T1000 (cell line): ENCODE results near the gene PITX3.
A peak's percentile ranks its signal among the peaks of the same experiment; 100 is the strongest.
"Not testable (repeated sequence)": the region's sequence is repeated elsewhere in the genome, so short reads cannot be mapped to it uniquely, and the experiment has no call there.

Experiments used
- DNase-seq: peaks from one replicate; lab custom pipeline; 2025; ENCODE audit warnings: mixed read lengths; lab: John Stamatoyannopoulos, UW

The PITX3 gene

DNA sequence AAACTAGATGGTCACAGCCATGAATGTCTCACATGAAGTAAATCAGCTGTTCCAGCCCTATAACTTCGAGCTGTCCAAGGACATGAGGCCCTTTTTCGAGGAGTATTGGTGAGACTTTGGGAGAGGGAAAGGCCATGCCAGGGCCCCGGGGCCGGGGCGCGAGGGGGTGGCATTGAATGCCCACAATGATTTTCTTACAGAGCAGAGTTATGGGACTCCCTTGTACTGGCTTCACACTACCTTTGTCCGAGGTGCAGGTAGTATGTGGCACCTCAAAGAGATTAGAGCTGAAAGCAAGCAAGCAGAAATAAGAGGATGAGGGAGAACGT, 14.8 kb downstream of the PITX3 start:
- DNase-seq: no peak

DNA sequence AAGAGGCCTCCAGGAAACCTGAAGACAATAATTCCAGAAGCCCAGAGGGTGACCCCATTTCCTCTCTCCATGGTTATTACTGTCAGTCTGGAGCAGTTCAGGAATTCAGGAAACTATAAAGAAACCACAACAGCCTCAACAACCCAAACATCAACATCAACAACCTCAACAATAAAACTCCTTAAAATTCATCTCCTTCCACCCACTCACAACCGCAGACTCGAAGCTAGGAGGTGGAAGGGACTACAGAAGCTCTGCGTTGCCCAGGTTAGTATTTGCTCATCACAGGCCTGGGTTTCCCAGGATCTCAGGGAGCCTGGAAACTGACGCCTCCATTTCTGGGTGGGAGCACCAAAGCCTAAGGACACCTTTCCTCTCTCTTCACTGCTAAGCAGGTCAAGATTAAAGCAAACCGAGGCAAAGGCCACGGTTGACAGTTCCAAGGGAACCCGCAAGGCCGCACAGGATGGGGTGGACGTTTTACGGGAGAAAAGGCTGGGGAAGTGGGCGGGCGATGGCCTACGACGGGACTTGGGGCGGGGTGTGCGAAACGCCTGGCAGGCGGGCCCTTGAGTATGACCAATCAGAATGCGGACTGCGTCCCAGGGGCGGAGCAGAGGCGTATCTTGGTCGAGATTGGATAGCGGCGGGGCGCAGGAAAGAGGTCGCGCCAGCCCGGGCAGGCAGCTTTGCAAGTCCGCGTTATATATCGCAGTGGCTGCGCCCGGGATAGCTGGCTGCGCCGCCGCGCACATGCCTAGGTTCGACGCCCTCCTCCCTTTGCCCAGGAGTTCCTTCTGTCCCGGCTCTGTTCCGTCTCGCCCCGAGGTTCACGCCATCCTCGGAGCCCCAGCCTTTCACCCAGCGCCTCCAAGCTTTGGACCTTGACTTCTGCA, 15.4 kb downstream of the PITX3 start, which contains the start of gene ELOVL3:
Gene ELOVL3 (plus strand): TSS at position 654 of the 896 bp plus-strand sequence. CDS start 250 bp downstream, outside the sequence.
- peak; percentile 81 for DNase-seq

DNA sequence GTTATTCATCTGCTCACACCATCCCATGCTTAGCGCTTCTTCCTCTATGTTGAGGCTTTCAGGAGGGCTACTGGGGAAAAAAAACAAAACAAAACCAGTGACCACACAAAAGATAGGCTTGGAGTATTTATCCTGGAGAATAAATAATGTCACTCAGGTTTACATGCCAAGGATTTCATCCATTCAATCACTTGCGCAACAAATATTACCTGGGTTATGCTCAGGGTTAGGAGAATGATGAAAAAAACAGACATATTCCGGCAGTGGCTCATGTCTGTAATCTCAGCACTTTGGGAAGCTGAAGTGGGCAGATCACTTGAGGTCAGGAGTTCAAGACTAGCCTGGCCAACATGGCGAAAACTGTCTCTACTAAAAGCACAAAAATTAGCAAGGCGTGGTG, 18.5 kb downstream of the PITX3 start:
- DNase-seq: no peak

DNA sequence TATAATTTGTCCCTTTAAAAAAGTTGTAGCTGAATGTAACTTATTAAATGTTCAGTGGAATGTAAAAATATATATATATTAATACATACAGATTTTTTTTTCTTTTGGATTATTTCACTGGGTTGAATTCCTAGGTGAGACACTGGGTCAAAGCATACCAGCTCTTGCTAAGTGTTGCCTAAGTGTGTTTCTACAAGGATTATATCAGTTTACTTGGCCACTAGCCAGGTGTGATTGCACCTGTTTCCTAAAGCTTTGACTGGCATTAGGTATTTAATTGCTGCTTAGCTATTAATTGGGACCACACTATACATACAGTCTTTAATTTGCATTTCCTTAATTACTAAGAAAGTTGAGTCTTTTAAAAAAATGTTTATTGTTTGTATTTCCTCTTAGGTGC, 20.7 kb downstream of the PITX3 start:
- DNase-seq: no peak

DNA sequence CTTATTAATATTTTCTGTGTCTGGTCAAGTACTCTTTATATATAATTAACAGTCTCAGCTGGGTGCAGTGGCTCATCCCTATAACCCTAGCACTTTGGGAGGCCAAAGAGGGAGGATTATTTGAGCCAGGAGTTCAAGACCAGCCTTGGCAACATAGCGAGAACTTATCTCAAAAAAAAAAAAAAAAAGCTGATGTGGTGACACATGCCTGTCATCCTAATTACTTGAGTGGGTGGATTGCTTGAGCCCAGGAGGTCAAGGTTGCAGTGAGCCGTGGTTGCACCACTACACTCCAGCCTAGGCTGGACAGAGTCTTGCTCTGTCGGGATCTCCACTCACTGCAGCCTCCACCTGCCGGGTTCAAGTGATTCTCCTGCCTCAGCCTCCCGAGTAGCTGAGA, 21.9 kb downstream of the PITX3 start:
- no peak for DNase-seq

DNA sequence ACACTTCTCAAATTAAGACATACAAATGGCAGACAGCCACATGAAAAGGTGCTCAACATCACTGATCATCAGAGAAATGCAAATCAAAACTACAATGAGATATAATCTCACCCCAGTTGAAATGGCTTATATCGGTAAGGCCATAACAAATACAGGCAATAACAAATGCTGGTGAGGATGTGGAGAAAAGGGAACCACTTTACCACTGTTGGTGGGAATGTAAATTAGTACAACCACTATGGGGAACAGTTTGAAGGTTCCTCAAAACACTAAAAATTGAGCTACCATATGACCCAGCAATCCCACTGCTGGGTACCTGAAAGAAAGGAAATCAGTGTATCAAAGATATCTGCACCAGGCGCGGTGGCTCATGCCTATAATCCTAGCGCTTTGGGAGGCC, 27.7 kb downstream of the PITX3 start:
- not testable (repeated sequence) for DNase-seq

DNA sequence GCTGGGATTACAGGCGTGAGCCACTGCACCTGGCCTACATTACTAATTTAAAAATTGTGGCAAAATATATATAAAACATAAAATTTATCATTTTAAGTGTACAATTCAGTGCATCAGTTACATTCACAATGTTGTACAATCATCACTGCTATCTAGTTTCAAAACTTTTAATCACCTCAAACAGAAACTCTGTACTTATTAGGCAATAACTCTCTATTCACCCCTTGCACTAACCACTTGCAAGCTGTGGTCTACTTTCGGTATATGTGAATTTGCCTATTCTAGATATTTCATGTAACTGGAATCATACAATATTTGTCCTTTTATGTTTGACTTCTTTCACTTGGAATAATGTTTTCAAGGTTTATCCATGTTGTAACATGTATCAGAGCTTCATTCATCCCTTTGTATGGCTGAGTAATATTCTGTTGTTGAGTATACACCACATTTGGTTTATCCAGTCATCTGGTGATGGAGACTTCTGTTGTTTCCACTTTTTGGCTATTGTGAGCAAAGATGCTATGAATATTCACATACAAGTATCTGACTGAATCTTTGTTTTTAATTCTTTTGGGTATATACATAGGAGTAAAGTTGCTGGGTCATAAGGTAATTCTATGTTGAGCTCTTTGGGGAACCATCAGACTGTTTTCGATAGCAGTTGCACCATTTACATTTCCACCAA, 29.6 kb downstream of the PITX3 start:
- no peak for DNase-seq

DNA sequence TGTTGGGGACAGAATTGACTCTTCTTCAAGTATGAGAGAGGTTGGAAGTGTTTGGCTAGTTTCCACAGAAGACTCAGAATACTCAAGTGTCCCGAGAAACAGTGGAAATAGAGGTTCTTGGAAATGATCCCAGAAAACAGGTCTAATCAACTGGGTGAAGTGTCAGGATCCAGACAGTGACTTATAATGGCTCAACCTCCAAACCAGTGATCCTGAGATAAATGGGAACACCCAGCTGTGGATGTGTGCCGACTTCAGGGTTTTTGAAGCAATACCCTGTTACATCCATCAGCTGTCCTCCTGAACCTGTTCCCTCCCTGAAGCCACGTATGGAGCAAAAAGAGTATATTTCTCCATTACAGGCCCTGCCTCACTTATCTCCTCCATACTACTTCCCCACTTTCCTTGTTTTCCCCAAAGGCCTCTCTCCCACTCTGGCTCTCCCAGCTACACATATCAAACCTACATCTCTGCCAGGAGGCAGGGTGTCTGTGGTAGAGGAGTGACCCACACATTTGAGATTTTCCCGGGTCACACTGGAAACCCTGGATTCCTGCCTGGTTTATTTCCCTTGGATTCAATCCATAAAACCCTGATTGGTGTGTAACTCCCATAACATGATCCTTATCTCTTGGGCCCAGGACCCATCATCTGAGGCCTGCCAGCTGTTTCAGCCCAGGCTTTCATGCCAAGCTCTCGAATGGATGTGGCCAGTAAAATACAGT, 32.8 kb downstream of the PITX3 start:
- no peak for DNase-seq

DNA sequence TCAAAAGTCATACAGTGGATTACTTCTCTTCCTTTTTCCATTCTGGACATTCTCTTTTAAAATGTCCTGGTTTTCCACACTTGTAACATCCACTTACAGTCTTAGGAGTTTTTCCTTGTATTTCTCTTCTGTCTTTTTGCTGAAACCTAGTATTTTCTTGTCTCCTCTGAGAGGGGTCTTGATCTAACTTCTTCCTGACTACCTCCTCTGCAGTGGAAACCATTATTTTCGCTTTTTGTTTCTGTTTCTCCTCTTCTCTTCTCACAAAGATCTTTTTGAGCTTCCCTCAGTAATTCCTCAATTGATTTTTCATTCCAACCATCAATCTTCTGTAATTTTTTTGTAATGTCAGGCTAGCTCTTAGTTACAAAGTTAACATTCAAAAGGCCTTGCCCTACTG, 38.9 kb downstream of the PITX3 start:
- DNase-seq: no peak

DNA sequence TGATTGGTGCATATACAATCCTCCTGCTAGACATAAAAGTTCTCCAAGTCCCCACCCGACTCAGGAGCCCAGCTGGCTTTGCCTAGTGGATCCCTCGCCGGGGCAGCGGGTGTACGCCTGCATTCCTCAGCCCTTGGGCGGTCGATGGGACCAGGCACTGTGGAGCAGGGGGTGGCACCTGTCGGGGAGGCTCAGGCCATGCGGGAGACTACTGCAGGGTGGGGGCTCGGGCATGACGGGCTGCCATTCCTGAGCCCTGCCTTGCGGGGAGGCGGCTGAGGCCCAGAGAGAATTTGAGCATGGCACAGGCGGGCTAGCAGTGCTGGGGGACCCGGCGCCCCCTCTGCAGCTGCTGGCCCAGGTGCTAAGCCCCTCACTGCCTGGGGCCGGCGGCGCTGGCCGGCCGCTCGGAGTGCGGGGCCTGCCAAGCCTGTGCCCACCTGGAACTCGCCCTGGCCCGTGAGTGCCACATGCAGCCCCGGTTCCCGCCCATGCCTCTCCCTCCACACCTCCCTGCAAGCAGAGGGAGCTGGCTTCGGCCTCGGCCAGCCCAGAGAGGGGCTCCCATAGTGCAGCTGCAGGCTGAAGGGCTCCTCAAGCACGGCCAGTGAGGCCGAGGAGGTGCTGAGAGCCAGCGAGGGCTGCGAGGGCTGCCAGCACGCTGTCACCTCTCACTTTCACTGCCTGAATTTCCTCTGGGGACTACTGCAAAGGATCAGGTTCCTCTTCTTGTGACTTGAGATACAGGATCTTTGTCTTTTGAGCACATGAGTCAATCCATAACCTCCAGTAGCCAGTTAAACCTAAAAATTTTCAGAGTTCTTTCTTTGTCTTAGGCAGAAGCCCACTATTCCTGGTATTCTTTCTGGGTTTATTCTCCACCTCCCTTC, 40.3 kb downstream of the PITX3 start:
- DNase-seq: no peak

DNA sequence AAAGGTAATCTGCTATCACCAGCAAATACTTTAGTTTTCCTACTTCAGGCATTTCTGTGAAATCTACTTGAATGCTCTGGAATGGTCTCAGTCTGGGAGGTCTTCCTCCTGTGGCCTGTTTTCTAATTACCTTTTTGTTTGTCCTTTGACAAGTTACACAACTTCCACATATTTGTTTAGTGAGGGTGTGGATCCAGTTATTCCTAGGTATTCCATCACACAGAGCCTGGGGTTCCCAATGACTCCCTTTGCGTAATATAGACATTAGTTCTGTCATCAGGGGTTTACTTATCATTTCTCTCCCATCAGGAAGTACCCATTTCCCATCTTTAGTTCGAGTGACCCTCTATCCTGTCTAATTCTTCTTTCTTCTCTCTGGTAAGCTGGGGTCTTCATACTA, 43.3 kb downstream of the PITX3 start:
- DNase-seq: no peak

DNA sequence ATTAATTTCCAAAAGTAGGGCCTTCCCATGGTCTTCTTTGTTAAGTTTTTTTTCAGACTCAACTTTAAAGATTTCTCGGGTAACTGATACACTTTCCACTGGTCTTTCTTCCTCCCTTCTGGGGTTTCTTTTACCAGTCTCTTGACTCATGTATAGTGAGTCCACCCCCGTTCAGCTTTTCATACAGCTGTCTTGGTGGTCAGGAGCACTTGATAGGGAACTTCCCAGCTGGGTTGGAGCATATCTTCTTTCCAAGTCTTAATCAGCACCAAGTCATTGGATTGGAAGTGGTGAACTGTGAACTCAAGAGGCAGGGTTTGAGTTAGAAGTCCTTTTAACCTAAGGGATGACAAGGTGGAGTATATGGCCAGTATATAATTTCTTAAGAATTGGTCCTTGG, 44.4 kb downstream of the PITX3 start:
- DNase-seq: no peak

DNA sequence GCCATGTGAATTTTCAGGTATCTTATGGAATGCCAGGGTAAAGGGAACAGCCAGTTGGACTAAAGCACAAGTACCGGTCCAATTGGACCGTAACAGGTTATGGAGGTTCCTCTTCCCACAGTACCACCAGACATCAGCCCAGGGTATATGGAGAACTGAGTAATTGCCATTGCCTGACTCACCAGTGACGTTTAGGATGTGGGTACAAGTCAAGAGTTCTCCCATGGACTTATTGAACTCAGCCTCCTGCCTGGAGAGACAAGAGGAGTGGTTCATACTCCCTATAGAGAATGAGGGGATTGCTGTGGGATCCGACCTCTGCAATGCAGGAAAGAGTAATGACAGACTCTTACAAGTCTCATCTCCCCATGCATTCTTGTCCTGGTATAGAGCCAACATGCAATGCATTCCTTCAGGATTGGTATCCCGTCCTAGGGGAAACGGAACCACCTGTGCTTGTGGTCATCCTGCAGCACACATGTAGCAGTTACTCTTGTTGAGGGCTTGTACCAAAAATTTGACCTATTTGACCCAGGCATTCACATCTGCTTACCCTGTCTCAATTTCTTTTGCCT, 45.9 kb downstream of the PITX3 start:
- DNase-seq: no peak

DNA sequence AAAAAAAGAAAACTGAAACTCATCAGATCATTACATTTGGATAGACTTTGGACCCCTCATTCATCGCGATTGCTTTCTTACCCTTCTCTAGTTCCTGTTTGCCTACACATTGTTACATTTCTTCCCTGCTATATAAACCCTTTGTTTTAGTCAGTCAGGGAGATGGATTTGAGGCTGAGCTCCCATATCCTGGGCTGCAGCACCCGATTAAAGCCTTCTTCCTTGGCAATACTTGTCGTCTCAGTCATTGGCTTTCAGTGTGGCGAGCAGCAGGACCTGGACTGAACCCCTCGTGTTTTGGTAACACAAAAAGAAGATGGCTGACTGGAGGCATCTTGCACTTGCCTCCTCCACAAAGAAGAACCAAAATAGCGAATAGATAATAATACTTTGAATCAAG, 49.4 kb downstream of the PITX3 start:
- DNase-seq: no peak

DNA sequence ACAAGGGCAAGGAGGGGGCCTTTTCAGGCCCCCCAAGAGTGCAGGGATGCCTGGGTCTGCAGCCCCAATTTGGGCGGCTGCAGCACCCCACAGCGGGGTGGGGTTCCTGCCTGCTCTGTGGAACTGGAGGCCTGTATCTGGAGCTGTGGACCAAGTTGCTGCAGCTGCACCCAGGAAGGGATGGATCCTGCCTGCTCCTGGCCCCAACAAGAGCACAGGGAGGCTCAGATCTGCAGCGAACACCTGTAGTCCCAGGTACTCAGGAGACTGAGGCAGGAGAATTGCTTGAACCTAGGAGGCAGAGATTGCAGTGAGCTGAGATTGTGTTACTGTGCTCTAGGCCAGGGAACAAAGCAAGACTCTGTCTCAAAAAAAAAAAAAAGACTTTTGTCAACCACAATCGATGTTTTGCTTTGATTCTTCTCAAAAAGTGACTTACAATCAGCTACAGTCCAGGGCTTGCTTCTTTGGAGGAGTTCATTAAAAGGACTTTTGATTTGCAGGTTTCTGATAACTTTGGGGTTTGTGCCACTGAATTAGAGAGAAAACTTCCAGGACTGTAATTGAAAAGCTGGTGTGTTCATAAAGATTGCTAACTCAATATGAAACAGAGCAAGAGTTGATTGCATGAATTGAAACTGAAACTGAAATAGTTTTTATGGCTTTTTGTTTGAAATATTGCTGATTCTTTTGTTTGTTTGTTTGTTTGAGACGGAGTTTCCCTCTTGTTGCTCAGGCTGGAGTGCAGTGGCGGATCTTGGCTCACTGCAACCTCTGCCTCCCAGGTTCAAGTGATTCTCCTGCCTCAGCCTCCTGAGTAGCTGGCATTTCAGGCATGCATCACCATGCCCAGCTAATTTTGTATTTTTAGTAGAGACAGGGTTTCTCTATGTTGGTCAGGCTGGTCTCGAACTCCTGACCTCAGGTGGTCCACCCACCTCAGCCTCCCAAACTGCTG, 52.1 kb downstream of the PITX3 start:
- not testable (repeated sequence) for DNase-seq

DNA sequence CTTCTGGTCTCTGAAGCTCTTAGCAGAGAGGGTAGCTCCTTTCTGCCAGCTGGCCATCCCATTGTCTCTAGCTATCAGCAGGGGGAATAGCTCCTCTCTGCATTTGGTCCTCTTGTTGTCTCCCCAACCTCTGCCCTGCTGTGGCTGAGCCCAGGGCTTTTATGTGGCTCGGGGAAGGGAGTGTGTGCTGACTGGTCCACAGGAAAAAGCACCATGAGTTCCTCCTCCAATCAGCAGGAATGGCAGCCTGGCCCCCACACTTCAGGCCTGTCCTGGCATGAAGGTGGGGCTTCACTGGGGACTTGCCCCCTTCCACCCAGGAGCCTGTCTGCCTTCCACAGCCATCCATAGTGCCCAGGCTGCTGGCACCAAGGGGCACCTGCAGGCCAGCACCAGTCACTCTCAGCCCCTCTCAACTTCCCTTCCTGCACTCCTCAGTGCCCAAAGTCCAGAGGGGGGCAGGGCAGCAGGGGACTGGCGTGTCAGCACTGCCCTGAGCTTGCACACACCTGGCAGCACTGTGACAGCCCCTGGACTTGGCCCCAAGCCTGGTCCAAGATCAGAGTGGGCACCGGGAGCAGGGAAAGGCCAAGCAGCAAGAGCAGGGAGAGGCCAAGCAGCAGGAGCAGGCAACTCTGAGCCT, 52.9 kb downstream of the PITX3 start:
- DNase-seq: no peak

DNA sequence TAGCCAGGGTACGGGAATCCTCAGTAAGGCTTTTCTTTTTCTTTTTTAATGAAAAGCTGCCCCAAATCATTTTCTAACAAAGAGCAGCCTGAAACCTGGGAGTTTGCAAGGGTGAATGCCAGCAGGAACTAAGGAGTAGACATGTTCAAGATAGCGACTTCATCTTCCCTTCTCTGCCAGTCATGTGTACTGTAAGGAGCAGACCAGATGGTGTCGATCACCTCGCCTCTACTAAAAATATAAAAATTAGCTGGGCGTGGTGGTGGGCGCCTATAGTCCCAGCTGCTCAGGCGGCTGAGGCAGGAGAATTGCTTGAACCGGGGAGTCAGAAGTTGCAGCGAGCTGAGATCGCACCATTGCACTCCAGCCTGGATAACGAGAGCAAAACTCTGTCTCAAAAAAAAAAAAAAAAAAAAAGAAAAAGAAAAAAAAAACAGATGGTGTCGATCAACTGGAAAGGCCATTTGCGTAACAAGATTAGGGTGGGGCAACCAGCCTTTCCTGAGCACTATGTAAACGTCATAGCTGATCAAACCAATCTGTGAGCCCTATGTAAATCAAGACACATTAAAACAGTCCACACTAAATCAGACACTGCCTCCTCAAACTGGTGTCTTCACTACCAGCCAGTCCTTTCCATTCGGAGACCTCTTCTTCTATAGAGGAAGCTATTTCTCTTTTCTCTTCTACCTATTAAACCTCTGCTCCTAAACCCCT, 55.3 kb downstream of the PITX3 start:
- DNase-seq: no peak

DNA sequence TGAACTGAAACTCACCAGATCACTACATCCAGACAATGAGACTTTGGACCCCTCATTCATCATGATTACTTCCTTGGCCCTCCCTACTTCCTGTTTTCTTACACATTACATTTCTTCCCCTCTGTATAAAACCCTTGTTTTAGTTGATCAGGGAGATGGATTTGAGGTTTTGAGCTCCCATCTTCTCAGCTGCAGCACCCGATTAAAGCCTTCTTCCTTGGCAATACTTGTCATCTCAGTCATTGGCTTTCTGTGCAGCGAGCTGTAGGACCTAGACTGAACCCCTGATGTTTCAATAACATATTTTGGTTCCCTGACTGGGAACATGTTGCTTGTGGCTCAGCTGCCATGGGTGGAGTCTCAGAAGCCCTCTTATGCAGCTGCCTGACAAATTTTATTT, 56.0 kb downstream of the PITX3 start:
- DNase-seq: no peak

DNA sequence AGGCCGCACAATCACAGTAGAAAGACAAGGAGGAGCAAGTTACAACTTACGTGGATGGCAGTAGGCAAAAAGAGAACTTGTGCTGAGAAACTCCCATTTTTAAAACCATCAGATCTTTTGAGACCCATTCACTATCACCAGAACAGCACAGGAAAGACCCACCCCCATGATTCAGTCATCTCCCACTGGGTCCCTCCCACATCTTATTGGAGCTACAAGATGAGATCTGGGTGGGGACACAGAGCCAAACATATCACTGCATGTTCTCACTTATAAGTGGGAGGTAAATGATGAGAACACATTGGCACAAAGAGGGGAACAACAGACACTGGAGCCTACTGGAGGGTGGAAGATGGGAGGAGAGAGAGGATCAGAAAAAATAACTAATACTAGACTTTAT, 56.7 kb downstream of the PITX3 start:
- DNase-seq: no peak
